ENCODE measurements around the gene CMC4.
A peak's percentile ranks its signal among the peaks of the same experiment; 100 is the strongest.

Gene CMC4

DNA sequence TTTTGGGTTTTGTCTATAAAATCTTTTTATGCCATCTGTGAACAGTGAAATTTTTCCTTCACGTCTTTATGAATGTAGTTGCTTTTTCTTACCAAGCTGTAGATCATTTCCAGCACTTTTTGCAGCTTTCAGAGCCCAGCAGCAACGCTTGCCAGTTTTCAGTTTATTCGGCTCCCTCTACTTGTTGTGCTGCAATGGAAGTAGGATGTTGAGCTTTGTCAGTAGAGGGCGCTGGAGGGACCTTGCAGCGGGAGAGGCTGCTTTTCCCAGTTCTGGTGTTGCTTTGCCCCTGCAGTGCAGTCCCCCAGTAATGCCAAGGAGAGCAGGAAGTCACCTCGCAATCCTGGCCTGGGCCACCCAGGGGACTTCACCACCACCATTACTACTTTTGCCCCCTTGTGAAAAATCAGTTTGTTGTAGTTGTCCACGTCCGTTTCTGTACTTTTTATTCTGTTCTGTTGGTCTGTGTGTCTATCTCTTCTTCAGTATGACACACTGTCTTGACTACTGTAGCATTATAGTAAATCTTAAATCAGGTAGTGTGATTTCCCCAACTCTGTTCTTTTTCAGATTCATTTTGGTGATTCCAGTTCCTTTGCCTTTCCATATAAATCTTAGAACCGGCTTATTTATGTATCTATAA lies 21.8 kb downstream of the CMC4 start:
- DNase-seq (ENCODE audit: extremely low spot score), result peak; percentile 77
- TF ChIP-seq NFRKB (IDR thresholded peaks at IDR 0.05), result no peak
- no peak for TF ChIP-seq L3MBTL2 (conservative IDR thresholded peaks at IDR 0.05)
- no peak for TF ChIP-seq ARNT (IDR thresholded peaks at IDR 0.05)
- TF ChIP-seq ELF4 (IDR thresholded peaks at IDR 0.05), result no peak
- TF ChIP-seq HDGF (IDR thresholded peaks at IDR 0.05; ENCODE audit: borderline replicate concordance), result no peak
- no peak for TF ChIP-seq CTBP1 (IDR thresholded peaks at IDR 0.05; ENCODE audit: borderline replicate concordance)
- no peak for TF ChIP-seq FOXA1 (IDR thresholded peaks at IDR 0.05)
- no peak for TF ChIP-seq FOXK2 (IDR thresholded peaks at IDR 0.05)
- no peak for TF ChIP-seq SP1 (IDR thresholded peaks at IDR 0.05)
- TF ChIP-seq SUZ12 (IDR thresholded peaks at IDR 0.05), result no peak
- no peak for TF ChIP-seq ZNF384 (IDR thresholded peaks at IDR 0.05)
- TF ChIP-seq TARDBP (IDR thresholded peaks at IDR 0.05), result no peak
- no peak for TF ChIP-seq BHLHE40 (IDR thresholded peaks at IDR 0.05; ENCODE audit: borderline replicate concordance)
- no peak for TF ChIP-seq PKNOX1 (IDR thresholded peaks at IDR 0.05)
- no peak for TF ChIP-seq FOXM1 (IDR thresholded peaks at IDR 0.05; ENCODE audit: borderline replicate concordance)
- no peak for TF ChIP-seq LEF1 (IDR thresholded peaks at IDR 0.05; ENCODE audit: borderline replicate concordance)
- ChIA-PET CTCF (interaction anchor here (0.6 to 1.7 kb wide), 6 partner anchors 8 to 131 kb away, joined by 3 to 4 read pairs (median 3); partner anchors contain the start of gene FUNDC2), POLR2A (interaction anchor here (1.2 to 1.5 kb wide), 2 partner anchors 22 to 23 kb away, joined by 3 to 4 read pairs; partner anchors contain the start of gene FUNDC2)

DNA sequence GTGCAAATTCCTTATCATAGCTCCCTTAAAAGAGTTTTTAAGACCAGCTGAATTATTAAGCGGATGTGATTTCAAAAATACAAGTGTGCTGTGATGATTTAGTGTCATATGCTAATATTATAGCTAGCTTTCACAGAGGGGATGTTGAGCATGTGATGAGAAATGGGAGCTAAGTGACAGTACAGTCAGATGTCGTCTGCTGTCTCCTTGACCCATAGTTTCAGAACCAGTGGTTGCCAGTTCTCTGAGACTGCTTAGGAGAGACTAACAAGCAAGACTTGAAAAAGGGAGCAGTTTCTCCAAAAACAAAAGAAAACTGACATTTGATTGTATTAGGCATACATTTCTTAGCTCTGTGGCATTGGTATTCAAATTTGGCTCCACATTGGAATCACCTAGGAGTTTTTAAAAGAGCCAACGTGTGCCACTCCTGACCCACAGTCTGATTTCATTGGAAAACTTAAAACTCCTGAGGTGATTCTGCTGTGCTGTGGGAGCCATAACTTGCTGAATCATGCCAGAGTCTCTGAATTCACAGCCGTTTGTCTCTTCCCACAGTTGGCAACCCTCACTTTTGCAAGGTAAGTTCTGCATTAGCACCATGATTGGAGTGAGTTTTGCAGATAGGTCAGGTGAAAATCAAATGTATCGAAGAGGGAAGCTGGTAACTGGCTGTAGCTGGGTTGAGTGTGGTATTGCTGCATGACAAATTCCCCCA lies 24.0 kb downstream of the CMC4 start:
- TF ChIP-seq FOXK2 (IDR thresholded peaks at IDR 0.05) (no peak), ELF4 (IDR thresholded peaks at IDR 0.05) (no peak), TARDBP (IDR thresholded peaks at IDR 0.05) (no peak), HDGF (IDR thresholded peaks at IDR 0.05; ENCODE audit: borderline replicate concordance) (no peak), FOXM1 (IDR thresholded peaks at IDR 0.05; ENCODE audit: borderline replicate concordance) (no peak), ZNF384 (IDR thresholded peaks at IDR 0.05) (no peak), ARNT (IDR thresholded peaks at IDR 0.05) (no peak), BHLHE40 (IDR thresholded peaks at IDR 0.05; ENCODE audit: borderline replicate concordance) (no peak), PKNOX1 (IDR thresholded peaks at IDR 0.05) (no peak), NFRKB (IDR thresholded peaks at IDR 0.05) (no peak), L3MBTL2 (conservative IDR thresholded peaks at IDR 0.05) (no peak), LEF1 (IDR thresholded peaks at IDR 0.05; ENCODE audit: borderline replicate concordance) (no peak), CTBP1 (IDR thresholded peaks at IDR 0.05; ENCODE audit: borderline replicate concordance) (no peak), SP1 (IDR thresholded peaks at IDR 0.05) (no peak), SUZ12 (IDR thresholded peaks at IDR 0.05) (no peak), FOXA1 (IDR thresholded peaks at IDR 0.05) (no peak)
- DNase-seq (ENCODE audit: extremely low spot score), result no peak
- POLR2A ChIA-PET, result no interaction called here
- CTCF ChIA-PET, result interaction anchor here (0.9 kb wide), 1 partner anchor 10 kb away, joined by 4 read pairs; no protein-coding TSS in a partner anchor

GRCh38 chrX:155046129-155046810 lies 24.7 kb downstream of the CMC4 start:
- POLR2A ChIA-PET, result no interaction called here
- CTCF ChIA-PET, result interaction anchor here (0.9 kb wide), 1 partner anchor 11 kb away, joined by 4 read pairs; no protein-coding TSS in a partner anchor
- DNase-seq (ENCODE audit: extremely low spot score), result no peak
- TF ChIP-seq FOXA1 (IDR thresholded peaks at IDR 0.05), result no peak
- TF ChIP-seq ARNT (IDR thresholded peaks at IDR 0.05), result no peak
- TF ChIP-seq HDGF (IDR thresholded peaks at IDR 0.05; ENCODE audit: borderline replicate concordance), result no peak
- TF ChIP-seq CTBP1 (IDR thresholded peaks at IDR 0.05; ENCODE audit: borderline replicate concordance), result no peak
- TF ChIP-seq BHLHE40 (IDR thresholded peaks at IDR 0.05; ENCODE audit: borderline replicate concordance), result no peak
- no peak for TF ChIP-seq ELF4 (IDR thresholded peaks at IDR 0.05)
- no peak for TF ChIP-seq L3MBTL2 (conservative IDR thresholded peaks at IDR 0.05)
- no peak for TF ChIP-seq ZNF384 (IDR thresholded peaks at IDR 0.05)
- TF ChIP-seq FOXM1 (IDR thresholded peaks at IDR 0.05; ENCODE audit: borderline replicate concordance), result no peak
- TF ChIP-seq SP1 (IDR thresholded peaks at IDR 0.05), result no peak
- TF ChIP-seq SUZ12 (IDR thresholded peaks at IDR 0.05), result no peak
- no peak for TF ChIP-seq FOXK2 (IDR thresholded peaks at IDR 0.05)
- TF ChIP-seq NFRKB (IDR thresholded peaks at IDR 0.05), result no peak
- no peak for TF ChIP-seq PKNOX1 (IDR thresholded peaks at IDR 0.05)
- TF ChIP-seq LEF1 (IDR thresholded peaks at IDR 0.05; ENCODE audit: borderline replicate concordance), result no peak
- TF ChIP-seq TARDBP (IDR thresholded peaks at IDR 0.05), result no peak

- ChIA-PET CTCF (no interaction called here), POLR2A (no interaction called here)
- no peak for DNase-seq (ENCODE audit: extremely low spot score)
- TF ChIP-seq BHLHE40 (IDR thresholded peaks at IDR 0.05; ENCODE audit: borderline replicate concordance) (no peak), PKNOX1 (IDR thresholded peaks at IDR 0.05) (no peak), FOXK2 (IDR thresholded peaks at IDR 0.05) (no peak), TARDBP (IDR thresholded peaks at IDR 0.05) (no peak), SUZ12 (IDR thresholded peaks at IDR 0.05) (no peak), ZNF384 (IDR thresholded peaks at IDR 0.05) (no peak), CTBP1 (IDR thresholded peaks at IDR 0.05; ENCODE audit: borderline replicate concordance) (no peak), LEF1 (IDR thresholded peaks at IDR 0.05; ENCODE audit: borderline replicate concordance) (no peak), NFRKB (IDR thresholded peaks at IDR 0.05) (no peak), SP1 (IDR thresholded peaks at IDR 0.05) (no peak), ELF4 (IDR thresholded peaks at IDR 0.05) (no peak), ARNT (IDR thresholded peaks at IDR 0.05) (no peak)
Observed at GRCh38 chrX:155035688-155036087, 35.2 kb downstream of the CMC4 start.
